GM12864 (cell line): Measurements from ENCODE around the gene FMN1.

Experiments
- DNase-seq: peaks from one replicate; pipeline ENCODE4 v3.0.0-alpha.2; 2011; ENCODE audit warnings: low read depth
- H3K4me3 ChIP-seq: 2 replicates; pipeline ENCODE4 v1.5.1; 2011; ENCODE audit warnings: mild to moderate bottlenecking, low read depth, low read length, control low read depth
- TF ChIP-seq, protein P1 (sequence below): IDR thresholded peaks from 2 replicates; pipeline ENCODE4 v1.5.1; 2011; ENCODE audit warnings: low read depth, mild to moderate bottlenecking, moderate library complexity, low read length, control low read depth, inconsistent platforms; ENCODE audit errors: missing control alignments

Gene FMN1

DNA sequence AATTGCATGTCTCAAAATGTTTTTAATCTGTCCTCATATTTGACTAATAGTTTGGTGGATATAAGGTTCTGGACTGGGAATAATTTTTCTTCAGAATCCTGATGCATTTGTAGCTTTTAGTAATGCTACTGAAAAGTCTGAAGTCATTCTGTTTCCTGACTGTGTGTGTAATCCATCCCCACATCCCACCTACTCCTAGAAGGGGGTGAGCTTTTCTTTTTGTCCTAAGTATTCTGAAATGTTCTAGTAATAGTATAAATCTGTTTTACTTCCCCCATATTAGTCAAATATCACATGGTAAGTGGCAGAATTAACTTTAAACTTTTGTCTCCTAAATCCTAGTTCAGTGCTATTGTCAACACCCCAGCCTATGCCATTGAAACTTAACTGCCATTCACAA, 313.9 kb downstream of the FMN1 start:
- TF ChIP-seq, protein P1, sequence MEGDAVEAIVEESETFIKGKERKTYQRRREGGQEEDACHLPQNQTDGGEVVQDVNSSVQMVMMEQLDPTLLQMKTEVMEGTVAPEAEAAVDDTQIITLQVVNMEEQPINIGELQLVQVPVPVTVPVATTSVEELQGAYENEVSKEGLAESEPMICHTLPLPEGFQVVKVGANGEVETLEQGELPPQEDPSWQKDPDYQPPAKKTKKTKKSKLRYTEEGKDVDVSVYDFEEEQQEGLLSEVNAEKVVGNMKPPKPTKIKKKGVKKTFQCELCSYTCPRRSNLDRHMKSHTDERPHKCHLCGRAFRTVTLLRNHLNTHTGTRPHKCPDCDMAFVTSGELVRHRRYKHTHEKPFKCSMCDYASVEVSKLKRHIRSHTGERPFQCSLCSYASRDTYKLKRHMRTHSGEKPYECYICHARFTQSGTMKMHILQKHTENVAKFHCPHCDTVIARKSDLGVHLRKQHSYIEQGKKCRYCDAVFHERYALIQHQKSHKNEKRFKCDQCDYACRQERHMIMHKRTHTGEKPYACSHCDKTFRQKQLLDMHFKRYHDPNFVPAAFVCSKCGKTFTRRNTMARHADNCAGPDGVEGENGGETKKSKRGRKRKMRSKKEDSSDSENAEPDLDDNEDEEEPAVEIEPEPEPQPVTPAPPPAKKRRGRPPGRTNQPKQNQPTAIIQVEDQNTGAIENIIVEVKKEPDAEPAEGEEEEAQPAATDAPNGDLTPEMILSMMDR, result no peak

DNA sequence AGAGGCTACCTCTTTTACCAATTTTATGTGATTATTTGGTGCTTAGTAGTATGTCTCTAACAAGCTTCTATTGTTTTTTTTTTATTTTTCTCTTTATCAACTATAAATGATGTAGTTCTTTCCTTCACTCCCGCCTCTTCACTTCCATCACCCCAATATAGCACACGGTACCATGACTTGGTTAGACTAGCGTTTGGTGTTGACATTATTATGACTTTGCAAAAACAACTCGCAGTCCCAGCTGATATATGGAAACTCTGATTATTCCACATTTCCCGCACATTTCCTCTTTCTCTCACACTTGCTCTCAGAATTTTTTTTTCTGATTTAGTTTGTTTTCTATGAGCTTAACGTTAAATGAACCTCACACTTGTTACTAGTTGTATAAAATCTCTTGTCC, 314.5 kb downstream of the FMN1 start:
- H3K4me3 ChIP-seq, result no peak overlapping the region
- TF ChIP-seq, protein P1, result no peak
- DNase-seq, result no peak

More for the DNA sequence above, 313.9 kb downstream of the FMN1 start:
- no peak for DNase-seq
- H3K4me3 ChIP-seq, result no peak overlapping the region

DNA sequence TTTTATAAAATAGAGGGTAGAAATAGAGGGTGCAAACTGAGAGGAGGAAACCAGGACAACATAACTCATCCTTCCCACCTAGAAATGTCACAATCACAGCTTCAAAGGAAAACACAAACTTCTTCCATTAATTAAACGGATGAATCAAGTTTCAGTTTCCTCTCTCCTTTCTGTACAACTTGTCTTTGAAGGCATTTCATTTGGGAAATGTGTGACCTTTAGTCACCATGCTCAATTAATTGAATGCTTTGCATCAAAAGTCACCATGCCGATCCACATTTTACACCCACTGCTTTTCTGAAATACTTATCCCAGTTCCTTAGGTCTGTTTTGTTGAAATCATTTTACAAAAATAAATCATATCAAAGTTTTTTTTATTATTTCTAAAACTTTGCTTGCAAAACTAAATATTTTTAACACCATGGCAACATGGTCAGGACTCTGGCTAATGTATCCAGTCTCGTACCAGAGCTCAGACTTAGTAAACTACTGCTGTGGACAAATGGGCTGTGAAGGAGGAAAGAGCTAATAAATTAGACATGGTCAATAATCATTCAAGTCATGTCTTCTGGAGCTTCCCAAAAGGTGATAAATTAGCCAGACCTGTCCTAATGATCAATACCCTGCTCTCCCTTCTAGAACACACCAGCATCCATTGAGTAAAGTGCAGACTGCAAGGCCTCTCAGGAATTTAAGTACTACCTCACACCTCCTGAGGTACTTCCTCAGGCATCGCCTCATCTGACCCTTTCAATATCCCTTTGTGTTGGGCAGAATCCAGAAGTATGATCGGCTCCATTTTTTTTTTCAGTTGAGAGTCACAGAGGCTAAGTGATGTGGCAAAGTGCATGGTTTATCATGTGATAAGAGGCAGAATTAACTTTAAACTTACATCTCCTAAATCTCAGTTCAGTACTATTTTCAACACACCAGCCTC, 315.4 kb downstream of the FMN1 start:
- TF ChIP-seq, protein P1, result no peak
- H3K4me3 ChIP-seq, result no peak overlapping the region
- no peak for DNase-seq

DNA sequence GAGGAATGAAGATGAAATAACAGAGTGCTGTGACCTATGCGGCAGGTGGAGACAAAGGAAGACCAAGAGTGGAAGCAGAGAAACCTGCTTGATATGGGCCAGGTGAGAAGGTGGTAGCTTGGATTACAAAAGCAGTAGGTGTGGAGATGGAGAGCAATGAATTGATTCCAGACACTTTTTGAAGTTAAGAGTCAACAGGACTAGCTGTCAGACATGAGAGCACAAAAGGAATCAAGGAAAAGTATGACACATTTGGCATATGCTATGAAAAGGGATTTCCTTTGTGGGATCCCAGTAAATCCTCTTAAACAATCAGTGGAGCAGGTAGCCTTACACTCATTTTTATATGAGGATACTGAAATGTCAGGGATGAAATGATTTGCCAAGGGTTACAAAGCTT, 316.2 kb downstream of the FMN1 start:
- TF ChIP-seq, protein P1, result no peak

DNA sequence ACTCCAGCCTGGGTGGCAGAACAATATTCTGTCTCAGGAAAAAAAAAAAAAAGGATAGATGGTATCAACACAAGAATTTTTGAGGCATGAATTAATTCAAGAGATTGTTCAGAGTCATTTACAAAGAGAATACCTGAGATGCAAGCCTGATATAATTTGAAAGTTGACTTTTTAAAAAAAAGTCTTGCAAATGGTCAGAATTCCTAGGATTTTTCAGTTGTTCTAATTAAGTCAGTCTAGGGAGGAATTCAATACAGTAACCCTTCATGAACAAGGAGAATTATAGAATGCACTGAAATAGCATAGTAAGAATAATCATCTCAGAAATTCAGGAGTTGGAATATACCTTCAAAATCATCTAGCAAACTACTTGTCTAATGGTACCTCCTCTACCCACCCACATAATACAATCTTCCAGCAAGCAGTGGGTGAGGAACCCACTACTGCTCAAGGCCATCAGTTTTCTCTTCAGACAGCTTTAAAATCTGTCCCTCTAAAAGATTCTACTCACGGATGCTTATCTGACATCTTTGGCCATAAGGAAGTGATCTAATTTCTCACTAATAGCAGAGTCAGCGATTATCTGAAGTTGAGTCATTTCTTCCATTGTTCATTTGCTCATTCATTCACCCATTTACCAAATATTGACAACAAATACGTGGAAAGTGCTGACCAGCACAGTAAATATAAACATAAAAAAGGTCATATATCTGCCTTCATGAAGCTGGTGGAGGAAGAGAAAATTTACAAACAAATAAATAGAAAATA, 317.1 kb downstream of the FMN1 start:
- TF ChIP-seq, protein P1, result no peak
- DNase-seq, result no peak
- no peak overlapping the region for H3K4me3 ChIP-seq

More for the DNA sequence above, 316.2 kb downstream of the FMN1 start:
- DNase-seq, result no peak
- H3K4me3 ChIP-seq, result no peak overlapping the region

DNA sequence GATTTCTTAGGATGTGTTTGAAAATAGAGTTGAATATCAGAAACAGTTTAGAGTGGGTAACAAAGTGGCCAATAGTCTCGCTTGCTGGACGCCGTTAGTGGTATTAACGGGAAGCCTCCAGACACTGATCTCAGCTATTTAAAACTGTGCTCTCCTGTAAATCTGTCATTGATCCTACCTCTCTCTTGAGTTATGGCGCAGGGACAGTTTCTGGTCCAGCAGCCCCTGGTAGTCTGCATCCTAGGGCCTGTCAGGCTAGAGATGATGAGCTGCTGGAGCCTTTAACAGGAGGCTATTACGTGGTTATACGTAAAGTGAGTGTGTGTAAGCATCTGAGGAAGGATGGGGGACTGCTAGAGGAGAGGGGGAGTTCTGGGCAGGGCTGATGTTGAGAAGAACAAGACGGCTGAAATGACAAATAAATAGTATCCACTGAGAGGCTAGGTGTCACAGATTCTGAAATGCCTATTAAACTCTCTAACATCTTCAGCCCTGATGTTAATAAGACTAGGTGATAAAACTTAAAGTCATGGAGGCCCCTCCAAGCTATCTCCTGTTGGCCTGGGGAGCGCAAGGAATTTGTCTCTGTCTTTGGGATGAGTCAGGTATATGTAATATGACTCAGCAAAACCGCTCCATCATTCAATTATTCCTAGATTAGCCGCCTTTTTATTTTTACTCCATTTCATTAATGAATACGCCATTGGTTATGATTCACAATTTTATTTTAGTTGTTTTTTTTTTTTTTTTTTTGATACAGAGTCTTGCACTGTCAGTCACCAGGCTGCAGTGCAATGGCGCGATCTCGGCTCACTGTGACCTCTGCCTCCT, 321.0 kb downstream of the FMN1 start:
- H3K4me3 ChIP-seq, result no peak overlapping the region
- TF ChIP-seq, protein P1, result no peak
- DNase-seq, result no peak
